MM.1S (cell line): ENCODE data around the gene CCSAP.

ENCODE experiments used
- DNase-seq: peaks from one replicate; pipeline ENCODE4 v3.0.0-alpha.2; 2015
- H2AFZ ChIP-seq: fragments of 300-600 bp; sonication (generic); 2 replicates; pipeline ENCODE4 v1.6.0; 2016; ENCODE audit warnings: antibody characterized with exemption, low read length
- H3F3A ChIP-seq: fragments of 300-600 bp; sonication (generic); 2 replicates; pipeline ENCODE4 v1.6.1; 2016; ENCODE audit warnings: mild to moderate bottlenecking, antibody characterized with exemption, low read length, moderate library complexity, mixed read lengths; ENCODE audit not compliant: insufficient read depth
- H3K27ac ChIP-seq: fragments of 300-600 bp; sonication (generic); 2 replicates; pipeline ENCODE4 v1.5.1; 2016; ENCODE audit warnings: mild to moderate bottlenecking, low read length
- H3K27me3 ChIP-seq: fragments of 300-600 bp; sonication (generic); replicated peaks from 2 replicates; pipeline ENCODE4 v1.6.0; 2016; ENCODE audit warnings: low read length; ENCODE audit not compliant: insufficient read depth
- H3K36me3 ChIP-seq: fragments of 300-600 bp; sonication (generic); replicated peaks from 2 replicates; pipeline ENCODE4 v1.6.1; 2016; ENCODE audit warnings: mild to moderate bottlenecking, low read length, mixed read lengths; ENCODE audit not compliant: insufficient read depth
- H3K4me1 ChIP-seq: fragments of 300-600 bp; sonication (generic); 2 replicates; pipeline ENCODE4 v1.6.1; 2016; ENCODE audit warnings: low read length, mixed read lengths
- H3K4me2 ChIP-seq: fragments of 300-600 bp; sonication (generic); 2 replicates; pipeline ENCODE4 v1.6.0; 2016; ENCODE audit warnings: low read depth, low read length
- H3K4me3 ChIP-seq: fragments of 300-600 bp; sonication (generic); 2 replicates; pipeline ENCODE4 v1.5.1; 2016; ENCODE audit warnings: low read length, mixed read lengths
- H3K79me2 ChIP-seq: fragments of 300-600 bp; sonication (generic); 2 replicates; pipeline ENCODE4 v1.6.1; 2016; ENCODE audit warnings: mixed run types, low read length, mixed read lengths
- H3K9ac ChIP-seq: fragments of 300-600 bp; sonication (generic); 2 replicates; pipeline ENCODE4 v1.6.1; 2016; ENCODE audit warnings: low read length, mixed read lengths
- H3K9me2 ChIP-seq: fragments of 300-600 bp; sonication (generic); replicated peaks from 2 replicates; pipeline ENCODE4 v1.6.1; 2016; ENCODE audit warnings: mild to moderate bottlenecking, low read length, mixed read lengths; ENCODE audit not compliant: insufficient read depth
- H3K9me3 ChIP-seq: fragments of 300-600 bp; sonication (generic); replicated peaks from 2 replicates; pipeline ENCODE4 v1.6.1; 2016; ENCODE audit warnings: mild to moderate bottlenecking, low read length, mixed read lengths; ENCODE audit not compliant: insufficient read depth
- H4K20me1 ChIP-seq: fragments of 300-600 bp; sonication (generic); 2 replicates; pipeline ENCODE4 v1.6.1; 2016; ENCODE audit warnings: mild to moderate bottlenecking, low read length, moderate library complexity, mixed read lengths; ENCODE audit not compliant: insufficient read depth
- CTCF ChIP-seq: fragments of 300-600 bp; sonication (generic); IDR thresholded peaks from 2 replicates; pipeline ENCODE4 v1.5.1; 2016; ENCODE audit warnings: antibody characterized with exemption, low read length, mixed read lengths
- EZH2 ChIP-seq: fragments of 300-600 bp; sonication (generic); optimal IDR thresholded peaks from 2 replicates; pipeline ENCODE3; 2017; ENCODE audit warnings: low read depth, mild to moderate bottlenecking, antibody characterized with exemption, low read length, mixed read lengths
- EZH2phosphoT487 ChIP-seq: fragments of 300-600 bp; sonication (generic); IDR thresholded peaks from 2 replicates; pipeline ENCODE4 v1.6.1; 2018; ENCODE audit warnings: antibody characterized with exemption, low read length

The CCSAP gene

GRCh38 chr1:229323201-229323600, 19.6 kb downstream of the CCSAP start:
- Histone ChIP-seq H3K9me3 (no peaks in the 10 kb centered on the region), H3K27me3 (no peaks in the 10 kb centered on the region), H3K4me2 (no peak overlapping the region), H2AFZ (no peak overlapping the region), H3K4me3 (no peak overlapping the region), H3K4me1 (peaks cover 16% of the 10 kb centered on the region), H4K20me1 (no peaks in the 10 kb centered on the region), H3K36me3 (no peaks in the 10 kb centered on the region), H3K9ac (no peak overlapping the region), H3F3A (no peaks in the 10 kb centered on the region), H3K79me2 (peaks cover 15% of the 10 kb centered on the region), H3K27ac (no peak overlapping the region), H3K9me2 (no peaks in the 10 kb centered on the region)
- TF ChIP-seq EZH2 = no peak
- TF ChIP-seq EZH2phosphoT487 = no peak
- no peak for TF ChIP-seq CTCF
- no peak for DNase-seq

DNA sequence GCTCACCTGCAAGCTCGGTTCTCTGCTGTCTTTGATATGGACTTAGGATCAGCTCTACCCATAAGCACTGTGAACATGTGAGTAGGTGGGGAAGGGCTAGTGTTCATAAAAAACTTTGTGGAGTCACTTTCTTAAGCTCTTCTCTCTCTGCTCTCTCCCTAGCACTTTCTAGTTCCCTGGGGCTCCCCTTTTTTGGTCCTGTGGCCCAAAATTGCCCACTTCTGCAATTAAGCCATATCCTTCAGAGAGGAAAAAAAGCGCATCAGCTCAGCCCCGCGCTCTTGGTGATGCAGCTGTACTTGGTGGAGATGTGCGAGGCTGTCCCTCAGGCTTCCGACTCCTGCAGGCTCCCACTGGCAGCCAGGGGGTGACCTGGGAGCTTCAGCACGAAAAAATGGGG, 23.4 kb downstream of the CCSAP start:
- no peak for DNase-seq
- Histone ChIP-seq H3K4me3 (no peak overlapping the region), H3K9me3 (no peaks in the 10 kb centered on the region), H3K9me2 (no peaks in the 10 kb centered on the region), H3K36me3 (no peaks in the 10 kb centered on the region), H4K20me1 (no peaks in the 10 kb centered on the region), H3K9ac (no peak overlapping the region), H3K4me2 (no peak overlapping the region), H3K79me2 (no peaks in the 10 kb centered on the region), H3K27ac (no peak overlapping the region), H3F3A (no peaks in the 10 kb centered on the region), H2AFZ (no peak overlapping the region), H3K27me3 (no peaks in the 10 kb centered on the region), H3K4me1 (no peaks in the 10 kb centered on the region)
- TF ChIP-seq EZH2phosphoT487 (no peak), CTCF (no peak), EZH2 (no peak)

GRCh38 chr1:229318056-229318455, 24.8 kb downstream of the CCSAP start:
- Histone ChIP-seq H3K27ac (no peak overlapping the region), H3F3A (no peaks in the 10 kb centered on the region), H3K4me1 (no peaks in the 10 kb centered on the region), H3K9ac (no peak overlapping the region), H3K9me3 (no peaks in the 10 kb centered on the region), H3K4me3 (no peak overlapping the region), H3K4me2 (no peak overlapping the region), H3K79me2 (no peaks in the 10 kb centered on the region), H3K27me3 (no peaks in the 10 kb centered on the region), H3K9me2 (no peaks in the 10 kb centered on the region), H4K20me1 (no peaks in the 10 kb centered on the region), H2AFZ (no peak overlapping the region), H3K36me3 (no peaks in the 10 kb centered on the region)
- DNase-seq = no peak
- TF ChIP-seq EZH2phosphoT487 = no peak
- no peak for TF ChIP-seq EZH2
- no peak for TF ChIP-seq CTCF
